C1 segment of cervical spinal cord (tissue), 14 donors: ENCODE data around the gene FIGNL2.
A peak's percentile ranks its signal among the peaks of the same experiment; 100 is the strongest.
"Not testable (repeated sequence)": the region's sequence is repeated elsewhere in the genome, so short reads cannot be mapped to it uniquely, and the experiment has no call there.

Experiments used
- DNase-seq, 14 donors: peaks; one replicate each; lab custom pipeline; 2025; lab: John Stamatoyannopoulos, UW

FIGNL2 gene

DNA sequence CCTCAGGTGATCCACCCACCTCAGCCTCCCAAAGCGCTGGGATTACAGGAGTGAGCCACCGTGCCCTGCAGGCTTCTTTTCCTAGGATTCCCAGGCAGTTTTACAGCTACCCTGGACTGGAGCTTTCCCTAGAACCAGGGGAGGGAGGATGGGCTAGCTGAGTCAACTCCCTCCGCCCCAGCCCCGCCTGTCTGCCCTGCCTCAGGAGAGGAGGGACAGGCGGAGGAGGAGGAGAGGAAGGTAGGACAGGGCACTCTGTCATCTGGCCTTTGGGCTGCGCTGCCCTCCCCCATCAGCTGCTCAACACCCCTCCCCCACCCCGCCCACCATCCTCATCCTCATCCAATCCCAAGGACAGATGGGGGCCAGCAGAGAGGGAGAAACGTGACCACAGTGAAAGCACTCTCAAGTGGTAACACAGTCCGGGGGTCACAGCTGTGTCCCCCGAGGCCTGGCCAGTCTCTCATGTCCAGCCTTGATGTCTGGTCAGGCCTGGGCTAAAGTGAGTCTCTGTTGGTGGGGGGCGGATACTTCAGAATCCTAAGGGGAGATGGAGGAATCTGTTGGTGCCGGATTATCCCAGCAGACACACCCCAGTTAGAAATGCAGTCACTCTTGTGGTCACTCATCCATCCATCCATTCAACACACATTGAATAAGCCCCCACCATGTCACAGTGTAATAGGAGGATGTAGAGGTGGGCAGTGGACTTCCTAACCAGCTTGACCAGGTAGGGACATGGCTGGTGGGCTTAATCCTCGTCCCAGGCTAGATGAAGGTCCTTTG lies 12.3 kb downstream of the FIGNL2 start:
- DNase-seq = no peak

DNA sequence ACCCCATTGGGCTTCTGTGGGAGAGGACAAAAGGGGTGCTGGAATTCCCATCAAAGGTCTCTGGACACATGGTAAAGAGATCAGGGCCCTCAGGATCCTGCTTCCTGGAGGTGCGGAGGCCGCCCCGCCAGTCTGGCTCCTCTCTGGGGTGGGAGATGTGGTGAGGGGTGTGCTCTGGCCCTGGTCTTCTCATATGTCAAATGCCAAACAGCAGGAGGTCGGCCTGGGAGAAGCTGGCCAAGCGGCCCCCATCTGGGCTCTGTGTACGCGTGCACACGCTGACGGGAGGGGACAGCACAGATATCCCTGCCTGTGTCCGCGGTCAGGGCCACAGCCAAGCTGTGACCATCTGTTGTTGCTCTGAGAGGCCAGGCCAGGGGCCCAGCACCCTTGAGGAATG lies 14.1 kb downstream of the FIGNL2 start:
- no peak for DNase-seq

DNA sequence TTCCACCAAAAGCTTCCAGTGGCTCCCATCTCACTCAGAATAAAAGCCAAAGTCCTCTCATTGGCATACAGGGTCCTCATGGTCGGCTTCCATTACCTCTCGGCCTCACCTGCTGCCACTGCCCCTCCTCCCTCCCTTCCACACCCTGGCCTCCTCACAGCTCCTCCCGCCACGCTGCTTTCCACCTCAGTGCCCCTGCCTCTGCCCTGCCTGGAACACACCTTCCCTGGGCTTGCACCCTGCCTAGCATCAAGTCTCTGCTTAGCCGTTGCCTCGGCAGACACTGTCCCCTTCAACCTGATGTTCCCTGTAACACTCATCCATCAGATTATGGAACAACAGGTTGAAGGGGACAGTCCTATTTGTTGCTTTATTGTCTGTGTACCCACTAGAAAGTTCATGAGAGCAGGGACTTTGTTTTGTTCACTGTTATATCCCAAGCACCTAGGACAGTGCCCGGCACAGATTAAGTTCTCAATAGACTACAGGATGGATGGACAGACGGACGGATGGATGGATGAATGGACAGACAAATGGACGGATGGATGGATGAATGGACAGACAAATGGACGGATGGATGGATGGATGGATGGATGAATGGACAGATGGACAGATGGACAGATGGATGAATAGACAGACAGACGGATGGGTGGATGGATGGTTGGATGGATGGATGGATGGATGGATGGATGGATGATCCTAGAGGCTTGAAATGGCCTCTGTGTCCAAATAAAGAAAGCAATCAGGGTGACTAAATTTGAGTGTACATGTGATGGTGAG lies 14.9 kb downstream of the FIGNL2 start:
- DNase-seq = no peak

DNA sequence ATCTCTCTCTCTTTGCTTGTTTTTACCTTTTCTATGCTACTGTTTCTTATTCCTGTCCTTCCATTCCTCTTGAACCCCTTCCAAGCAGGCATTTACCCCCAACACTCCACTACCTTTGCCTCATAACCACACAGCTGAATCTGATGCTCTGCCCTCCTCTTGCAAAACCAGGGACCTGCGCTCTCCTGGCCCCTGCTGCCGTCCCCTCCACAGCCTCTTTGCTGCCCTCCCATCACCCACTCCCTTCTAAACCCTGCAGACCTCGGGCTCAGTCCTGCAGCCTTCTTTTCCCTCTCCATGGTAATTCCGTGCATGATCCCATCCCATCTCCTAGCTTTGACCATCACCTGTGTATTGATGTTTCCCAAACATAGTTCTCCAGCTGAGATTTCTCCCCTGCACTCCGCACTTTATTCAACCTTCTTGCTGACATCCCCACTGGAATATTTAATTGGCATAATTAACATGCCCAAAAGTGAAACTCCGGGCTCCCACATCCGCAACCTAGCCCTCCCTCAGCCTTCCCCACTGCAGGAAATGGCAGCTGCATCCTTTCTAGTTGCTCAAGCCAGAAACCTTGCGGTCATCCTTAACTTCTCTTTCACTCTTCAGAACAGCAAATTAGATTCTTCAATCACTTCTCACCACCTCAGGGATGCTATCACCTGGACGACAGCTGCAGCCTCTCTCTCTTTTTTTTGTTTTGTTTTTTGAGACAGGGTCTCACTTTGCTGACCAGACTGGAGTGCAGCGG lies 16.0 kb downstream of the FIGNL2 start:
- no peak for DNase-seq

DNA sequence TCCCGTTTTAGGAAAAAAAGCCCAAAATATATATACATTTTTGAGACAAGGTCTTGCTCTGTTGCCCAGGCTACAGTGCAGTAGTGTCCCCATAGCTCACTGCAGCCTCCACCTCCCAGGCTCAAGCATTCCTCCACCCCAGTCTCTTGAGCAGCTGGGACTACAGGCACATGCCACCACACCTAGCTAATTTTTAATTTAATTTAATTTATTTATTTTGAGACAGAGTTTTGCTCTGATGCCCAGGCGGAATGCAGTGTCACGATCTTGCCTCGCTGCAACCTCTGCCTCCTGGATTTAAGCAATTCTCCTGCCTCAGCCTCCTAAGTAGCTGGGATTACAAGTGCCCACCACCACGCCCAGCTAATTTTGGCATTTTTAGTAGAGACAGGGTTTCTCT lies 16.7 kb downstream of the FIGNL2 start:
- not testable (repeated sequence) for DNase-seq

DNA sequence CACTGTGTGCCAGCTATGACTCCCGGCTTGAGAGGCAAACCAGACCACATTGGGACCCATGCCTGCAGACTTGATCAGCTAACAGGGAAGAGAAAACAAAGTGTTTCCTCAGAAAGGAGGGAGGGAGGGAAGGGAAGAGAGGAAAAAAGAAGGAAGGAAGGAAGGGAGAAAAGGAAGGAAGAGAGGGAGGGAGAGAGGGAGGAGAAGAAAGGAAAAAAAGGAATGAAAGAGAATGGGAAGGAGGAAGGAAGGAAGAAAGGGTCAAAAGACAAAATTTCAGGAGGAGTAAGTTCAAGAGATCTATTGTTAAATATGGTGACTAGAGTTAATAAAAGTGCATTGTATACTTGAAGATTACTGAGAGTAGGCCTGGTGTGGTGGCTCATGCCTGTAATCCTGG lies 18.9 kb downstream of the FIGNL2 start:
- no peak for DNase-seq

DNA sequence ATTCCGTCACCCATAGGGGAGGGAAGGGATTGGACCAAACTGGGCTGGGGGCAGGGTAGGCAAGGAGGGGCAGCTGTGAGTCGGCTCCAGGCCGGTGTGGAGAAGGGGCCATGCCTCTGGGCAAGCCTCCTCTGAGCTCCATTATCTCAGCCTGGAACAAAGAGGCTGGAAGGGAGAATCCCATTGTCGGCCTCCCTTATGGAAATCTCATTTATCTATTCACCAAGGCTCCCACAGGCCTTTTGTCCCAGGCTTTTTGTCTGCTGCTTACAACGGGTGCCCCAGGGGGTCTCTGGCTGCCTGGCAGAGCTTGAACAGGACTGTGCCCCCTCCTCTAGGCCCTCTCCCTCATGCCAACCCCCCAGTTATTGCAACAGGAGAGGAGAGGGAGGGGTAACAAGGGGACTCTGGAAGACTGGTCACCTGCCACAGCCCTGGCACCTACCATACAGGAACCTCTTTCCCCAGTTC lies 19.5 kb downstream of the FIGNL2 start:
- no peak for DNase-seq

DNA sequence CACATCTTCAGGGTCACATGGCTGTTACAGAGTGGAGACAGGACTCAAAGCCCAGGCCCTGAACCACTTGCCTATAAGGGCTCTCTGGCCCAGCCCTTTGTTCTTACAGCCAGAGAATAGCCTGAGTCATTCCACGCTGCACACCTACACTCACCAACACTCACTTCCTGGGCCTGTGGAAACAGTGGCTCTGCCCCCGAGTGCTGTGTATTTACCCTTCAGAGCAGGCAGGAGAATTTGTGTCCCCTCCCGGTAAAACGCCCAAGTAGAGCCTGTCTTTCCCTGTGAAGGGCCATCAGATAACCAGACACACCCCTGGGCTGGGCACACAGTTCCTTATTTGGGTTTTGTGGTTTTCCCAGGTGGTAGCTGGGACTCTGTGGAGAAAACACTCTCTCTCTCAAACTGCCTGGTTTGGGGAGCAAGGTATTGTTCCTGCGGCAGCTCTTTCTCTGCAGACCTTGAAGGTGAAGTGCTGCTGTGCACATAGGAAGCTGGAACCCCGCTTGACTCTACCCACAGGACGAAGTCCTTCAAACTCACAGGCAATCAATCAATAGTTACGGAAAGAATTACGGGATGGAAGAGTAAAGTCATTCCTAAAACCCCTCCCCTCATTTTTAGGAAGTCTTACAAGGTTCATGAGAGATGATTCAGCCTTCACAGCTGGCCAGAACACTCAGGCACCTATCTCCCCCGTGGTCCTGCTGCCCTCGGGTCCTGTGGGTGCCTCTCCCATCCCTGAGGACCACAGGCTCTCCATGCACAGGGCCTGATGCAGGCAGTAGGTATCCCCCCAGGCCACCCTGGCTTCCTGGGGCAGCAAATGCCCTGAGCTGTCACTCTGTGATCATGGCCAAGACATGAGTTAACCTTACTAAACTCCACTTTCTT lies 20.3 kb downstream of the FIGNL2 start:
- DNase-seq = no peak

DNA sequence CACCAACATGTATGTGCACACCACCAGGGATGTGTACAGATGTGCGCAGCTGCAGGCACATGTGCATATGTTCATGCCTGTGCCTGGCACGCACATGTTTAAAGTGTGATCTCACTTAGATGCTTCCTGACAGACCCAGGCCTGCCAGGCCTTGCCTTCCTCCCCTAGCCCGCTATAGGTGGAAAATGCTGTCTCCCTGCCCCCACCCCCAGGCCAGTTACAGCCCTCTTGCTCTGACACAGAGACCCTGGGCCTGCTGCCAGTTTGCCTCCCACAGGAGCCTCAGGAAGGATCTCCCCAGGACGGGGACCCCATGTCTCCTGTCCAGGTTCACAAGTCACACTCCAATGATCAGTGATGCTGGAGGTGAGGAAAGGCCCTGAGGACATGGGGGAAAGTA lies 21.6 kb downstream of the FIGNL2 start:
- no peak for DNase-seq

DNA sequence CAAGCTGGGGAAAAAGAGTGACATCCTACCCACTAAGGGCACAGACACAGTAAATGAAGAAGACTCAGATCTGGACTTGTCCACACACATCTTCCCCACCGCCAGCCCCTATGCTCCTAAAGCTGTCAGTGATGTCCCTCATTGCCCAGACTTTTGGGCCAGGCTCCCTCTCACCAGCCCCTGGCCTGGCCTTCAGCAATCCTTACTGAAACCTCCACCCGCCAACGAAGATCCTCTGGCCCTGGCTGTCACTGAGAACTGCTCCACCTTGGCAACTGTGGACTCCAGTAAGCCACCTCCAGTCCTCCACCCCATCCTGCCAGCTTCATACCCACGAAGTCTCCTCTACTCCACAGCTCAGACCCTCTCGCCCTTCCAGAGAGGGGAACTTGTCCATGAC lies 23.3 kb downstream of the FIGNL2 start:
- no peak for DNase-seq

DNA sequence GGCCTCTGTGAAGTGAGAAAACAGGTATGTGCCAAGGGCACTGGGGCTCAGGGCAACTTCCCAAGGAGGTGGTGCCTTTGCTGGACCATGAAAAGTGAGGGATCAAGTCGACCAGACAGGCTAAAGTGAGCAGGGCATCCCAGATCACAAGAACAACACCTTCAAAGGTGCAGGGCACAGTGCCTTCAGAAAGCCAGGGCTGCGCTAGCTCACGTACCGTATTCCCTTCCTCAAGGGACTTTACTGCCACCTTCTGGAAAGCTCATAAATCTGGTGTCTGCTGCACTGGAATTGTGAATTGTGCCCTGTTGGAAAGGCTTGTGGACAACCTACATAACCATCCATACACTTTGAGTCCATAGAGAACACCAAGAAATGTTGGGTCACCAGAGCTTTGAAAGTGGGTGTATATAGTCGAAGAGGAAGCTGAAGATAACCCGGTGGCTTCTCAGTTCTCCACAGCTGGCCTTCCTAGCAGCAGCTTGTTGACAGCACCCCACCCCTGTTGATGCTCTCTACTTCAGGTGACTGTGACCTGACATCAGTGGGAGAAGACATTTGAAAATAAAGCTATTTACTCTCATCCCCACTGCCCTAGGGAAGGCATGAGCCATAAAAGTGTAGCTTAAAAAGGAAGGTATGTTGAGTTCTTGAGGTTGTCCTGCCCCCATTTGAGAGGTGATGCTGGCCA lies 24.5 kb downstream of the FIGNL2 start:
- peak in 1 of 14 donors; percentile 63 for DNase-seq

DNA sequence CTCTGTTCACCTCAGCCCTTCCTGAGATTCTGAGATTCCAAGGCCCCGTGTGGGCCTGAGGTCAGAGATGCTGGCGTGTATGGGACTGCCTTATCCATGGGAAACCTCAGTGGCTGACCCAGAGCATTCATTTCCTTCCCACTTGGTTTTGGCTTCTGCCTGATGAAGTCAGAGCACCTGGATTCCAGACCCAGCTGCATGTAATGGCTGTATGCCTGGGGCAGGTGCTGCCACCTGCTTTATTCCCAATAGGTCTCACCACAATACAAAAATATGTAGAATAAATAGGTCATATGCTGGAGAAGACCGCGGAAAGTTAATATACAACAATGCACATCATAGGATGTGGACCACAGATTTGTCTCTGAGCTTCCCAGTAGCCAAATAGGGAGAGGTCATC lies 25.6 kb downstream of the FIGNL2 start:
- DNase-seq = no peak

DNA sequence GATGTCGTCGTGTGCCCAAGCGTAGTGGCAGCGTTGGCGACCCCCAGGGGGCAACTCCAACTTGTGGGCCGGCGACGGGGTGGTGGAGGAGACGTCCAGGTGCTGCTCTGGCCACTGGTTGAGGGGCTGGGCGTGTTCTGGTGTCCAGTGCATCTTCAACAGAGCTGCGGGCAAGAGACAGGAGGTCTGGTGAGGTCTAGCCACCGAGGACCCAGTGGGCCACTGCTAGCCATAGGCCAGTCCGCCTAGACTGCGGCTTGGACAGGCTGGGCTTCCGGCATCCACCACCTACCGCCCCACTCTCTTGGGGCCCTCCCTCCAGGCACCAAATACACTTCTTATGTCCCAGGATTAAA lies 26.3 kb downstream of the FIGNL2 start:
- DNase-seq = no peak

DNA sequence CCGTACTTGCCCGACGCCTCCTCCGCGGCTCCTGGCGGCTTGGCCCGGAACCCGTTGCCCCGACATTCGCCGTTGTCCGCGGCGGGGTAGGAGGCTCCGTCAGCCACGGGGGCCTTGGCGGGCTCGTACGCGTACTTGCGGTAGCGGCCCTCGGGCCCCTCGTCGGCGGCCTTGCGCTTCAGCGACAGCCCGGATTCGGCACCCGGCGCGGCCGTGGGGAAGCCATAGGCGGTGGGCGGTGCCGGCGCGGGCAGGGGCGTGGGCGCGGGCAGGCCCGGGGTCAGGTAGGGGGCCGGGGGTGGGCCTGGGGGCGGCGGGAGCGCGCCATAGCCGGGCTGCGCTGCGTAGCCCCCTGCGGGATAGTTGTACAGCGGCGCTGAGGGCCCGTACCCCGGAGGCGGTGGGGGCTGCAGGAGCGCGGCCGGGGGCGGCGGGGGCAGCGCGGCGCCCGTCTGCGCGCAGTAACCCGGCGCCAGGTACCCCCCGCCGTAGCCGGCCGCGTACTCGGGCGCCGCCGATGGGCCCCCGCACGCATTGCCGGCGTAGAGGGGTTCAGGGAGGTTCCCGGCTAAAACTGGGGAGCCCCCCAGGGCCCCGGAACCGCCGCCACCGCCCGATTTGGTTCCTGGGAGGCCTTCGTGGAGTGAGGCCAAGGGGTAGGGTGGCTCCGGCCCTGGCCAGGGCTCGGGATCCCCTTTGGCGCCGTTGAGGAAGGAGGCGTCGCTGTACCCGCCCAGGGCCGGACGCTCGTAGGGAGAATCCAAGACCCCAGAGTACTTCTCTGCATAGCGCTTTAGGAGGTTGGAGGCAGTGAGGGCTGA lies 26.9 kb downstream of the FIGNL2 start:
- no peak for DNase-seq

DNA sequence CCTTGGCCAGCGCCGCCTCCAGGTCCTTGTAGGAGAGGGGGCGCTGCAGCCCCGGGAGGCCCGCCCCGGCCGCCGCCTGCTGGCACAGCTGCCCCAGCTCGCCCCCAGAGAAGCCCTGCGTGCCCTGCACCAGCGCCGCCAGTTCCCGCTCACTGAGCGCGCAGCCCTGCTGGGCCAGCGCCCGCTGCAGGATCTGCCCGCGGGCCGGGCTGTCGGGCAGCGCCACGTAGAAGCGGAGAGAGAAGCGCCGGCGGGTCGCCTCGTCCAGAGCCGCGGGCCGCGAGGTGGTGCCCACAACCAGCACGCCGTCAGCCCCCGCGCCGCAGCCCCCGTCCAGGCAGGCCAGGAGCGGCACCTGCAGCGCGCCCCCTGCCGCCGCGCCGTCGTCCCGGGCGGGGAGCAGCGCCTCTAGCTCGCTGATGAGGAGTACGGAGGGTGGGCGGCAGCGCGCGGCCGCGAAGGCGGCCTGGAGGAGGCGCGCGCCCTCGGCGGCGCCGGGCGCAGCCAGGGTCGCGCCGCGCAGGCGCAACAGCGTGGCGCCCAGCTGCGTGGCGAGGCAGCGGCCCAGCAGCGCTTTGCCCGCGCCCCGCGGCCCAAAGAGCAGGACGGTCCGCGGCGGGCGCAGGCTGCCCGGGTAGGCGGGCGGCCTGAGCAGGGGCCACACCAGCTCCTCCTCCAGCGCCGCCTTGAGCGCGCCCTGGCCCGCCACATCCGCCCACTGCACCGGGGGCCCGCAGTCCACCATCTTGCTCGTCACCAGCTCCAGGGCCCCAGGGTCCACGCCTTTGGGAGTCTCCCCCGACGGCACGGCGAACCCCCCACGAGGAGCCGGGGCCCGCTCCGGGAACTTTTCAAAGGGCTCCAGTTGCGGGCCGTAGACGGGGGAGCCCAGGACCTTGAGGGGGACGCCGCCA lies 27.7 kb downstream of the FIGNL2 start:
- peak in 10 of 14 donors; percentile 9 to 63 (median 40) for DNase-seq

DNA sequence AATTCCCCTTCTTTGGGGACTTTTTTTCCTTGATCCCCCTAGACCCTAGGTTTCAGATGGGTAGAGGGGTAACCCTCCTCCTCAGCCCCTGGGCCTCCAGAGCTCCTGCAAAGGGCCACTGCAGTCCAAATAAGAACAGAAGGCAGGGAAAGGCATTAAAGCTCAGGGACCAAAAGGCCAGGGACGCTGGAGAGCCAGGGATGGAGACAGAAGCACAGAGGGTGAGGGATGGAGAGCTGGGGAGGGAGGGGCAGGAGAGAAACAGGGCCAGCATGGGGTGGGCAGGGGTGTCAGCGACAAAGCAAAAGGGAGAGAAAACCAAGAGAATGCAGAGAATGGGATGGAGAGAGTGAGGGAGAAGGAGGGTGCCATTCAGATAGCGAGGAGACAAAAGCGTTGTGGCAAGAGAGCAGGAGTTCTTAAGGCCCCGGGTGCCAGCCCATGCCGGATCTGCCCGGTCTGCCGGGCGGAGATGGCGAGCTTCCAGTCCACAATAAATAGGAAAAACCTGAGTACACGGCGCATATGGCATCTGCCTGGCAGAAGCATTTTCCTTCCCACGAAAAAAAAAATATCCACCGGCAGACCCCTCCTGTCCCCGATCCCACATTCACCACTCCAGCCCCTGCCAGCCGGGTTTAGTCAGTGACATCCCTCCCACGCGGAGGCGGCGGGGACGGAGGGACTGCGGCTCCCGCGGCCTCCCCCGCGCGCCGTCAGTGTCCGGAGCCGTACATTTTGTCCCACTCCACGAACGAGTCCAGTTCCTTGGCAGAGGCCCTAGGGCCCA lies 28.6 kb downstream of the FIGNL2 start:
- peak in 3 of 14 donors; percentile 4 to 72 (median 18) for DNase-seq

DNA sequence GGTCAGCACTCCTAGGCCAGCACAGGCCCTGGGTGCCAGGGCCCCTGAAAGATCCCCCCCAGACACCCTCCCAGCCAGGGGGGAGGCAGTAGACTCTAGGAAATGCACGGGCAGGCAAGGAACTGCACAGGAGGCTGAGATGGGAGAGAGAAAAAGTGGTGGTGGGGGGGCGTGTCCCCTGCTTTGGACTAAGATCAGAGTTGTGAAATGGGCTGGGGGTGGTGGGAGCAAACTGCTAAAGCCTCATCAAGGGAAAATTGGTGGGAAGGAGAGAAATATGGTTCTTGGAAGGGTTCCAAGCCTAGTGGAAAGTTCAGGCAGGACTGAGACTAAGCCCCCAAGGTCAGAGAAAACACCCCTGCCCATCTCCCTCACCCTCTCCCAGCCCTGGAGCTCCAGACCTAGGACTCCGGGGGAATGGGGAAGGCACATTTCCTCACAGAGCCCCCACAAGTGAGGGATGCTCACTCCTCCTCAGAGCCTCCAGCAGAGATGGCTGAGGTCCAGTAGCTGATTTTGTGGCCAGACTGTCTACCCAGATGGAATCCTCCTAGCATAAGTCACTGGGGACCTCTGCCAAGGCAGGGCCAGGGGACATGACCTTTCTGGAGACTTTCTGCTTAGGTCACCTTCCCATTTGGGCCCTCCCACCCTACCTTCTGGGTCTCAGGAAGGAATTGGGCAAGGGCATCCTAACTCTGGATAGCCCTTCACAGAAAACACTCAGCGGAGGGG lies 29.8 kb downstream of the FIGNL2 start:
- peak in 1 of 14 donors; percentile 31 for DNase-seq
